GM21360 (cell line): Measurements from ENCODE around the gene KBTBD6.
"Not testable (repeated sequence)": the region's sequence is repeated elsewhere in the genome, so short reads cannot be mapped to it uniquely, and the experiment has no call there.

Source experiments
- ATAC-seq: cut with Tn5 transposase; IDR thresholded peaks from one replicate; pipeline ENCODE4 v1.9.1; 2021; ENCODE audit warnings: mild to moderate bottlenecking, moderate library complexity; ENCODE audit not compliant: unreplicated experiment

The KBTBD6 gene

GRCh38 chr13:41132512-41133152 is at the start of gene KBTBD6:
TSS of gene KBTBD6 (minus strand) at chr13:41132802. CDS start at chr13:41132511, 291 bp downstream.
- peak; percentile 97 for ATAC-seq

GRCh38 chr13:41182231-41182630 is 49.6 kb upstream of the KBTBD6 start:
- no peak for ATAC-seq

GRCh38 chr13:41179593-41180250 is 47.1 kb upstream of the KBTBD6 start:
- no peak for ATAC-seq

DNA sequence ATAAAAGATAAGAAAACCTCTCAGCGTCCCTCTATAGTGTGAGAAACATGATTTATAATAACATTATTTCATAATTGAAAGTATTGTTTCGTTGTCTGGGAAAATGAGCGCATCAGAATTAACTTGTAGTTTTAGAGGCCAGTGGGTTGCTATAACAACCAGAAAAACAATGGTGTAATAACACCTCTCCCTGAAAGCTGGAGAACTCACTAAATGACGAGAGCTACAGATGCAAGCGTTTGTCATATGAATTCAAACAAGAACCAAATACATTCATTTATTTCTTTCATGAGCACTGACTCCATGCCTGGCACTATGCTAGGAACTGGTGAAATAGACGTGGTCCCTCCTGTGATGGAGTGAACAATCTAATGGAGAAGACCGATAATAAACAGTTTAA is 45.4 kb upstream of the KBTBD6 start:
- no peak for ATAC-seq

- ATAC-seq, result no peak
These were observed 45.0 kb upstream of the KBTBD6 start for GRCh38 chr13:41177616-41178015.

DNA sequence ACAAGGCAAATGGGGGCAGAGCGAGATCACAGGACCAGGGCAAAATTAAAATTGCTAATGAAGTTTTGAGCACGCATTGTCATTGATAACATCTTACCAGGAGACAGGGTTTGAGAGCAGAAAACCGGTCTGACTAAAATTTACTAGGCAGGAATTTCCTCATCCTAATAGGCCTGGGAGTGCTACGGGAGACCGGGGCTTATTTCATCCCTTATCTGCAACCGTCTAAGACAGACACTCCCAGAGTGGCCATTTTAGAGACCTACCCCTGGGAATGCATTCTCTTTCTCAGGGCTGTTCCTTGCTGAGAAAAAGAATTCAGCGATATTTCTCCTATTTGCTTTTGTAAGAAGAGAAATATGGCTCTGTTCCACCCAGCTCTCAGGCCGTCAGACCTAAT is 43.0 kb upstream of the KBTBD6 start:
- not testable (repeated sequence) for ATAC-seq

GRCh38 chr13:41162151-41162550 is 29.5 kb upstream of the KBTBD6 start:
- no peak for ATAC-seq

GRCh38 chr13:41159174-41159573 is 26.6 kb upstream of the KBTBD6 start:
- no peak for ATAC-seq

GRCh38 chr13:41157048-41157717 is 24.6 kb upstream of the KBTBD6 start:
- no peak for ATAC-seq

DNA sequence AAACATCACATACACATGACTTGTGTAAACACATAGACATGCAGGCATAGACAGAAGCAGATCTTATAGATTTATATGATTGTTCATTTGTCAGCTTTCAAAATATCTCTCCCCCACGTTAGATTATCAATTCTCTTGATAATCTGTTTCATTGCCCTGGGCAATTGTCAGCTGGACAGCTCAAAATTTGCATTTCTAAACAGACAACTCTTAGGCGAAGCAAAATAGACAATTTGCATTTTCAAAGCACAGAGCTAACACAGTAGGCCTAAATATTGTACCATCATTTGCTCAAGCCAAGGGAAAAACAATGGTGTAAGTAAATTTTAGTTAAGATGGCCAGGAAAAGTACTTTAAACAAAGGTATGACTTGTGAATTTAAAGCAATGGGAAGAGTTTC is 24.0 kb upstream of the KBTBD6 start:
- no peak for ATAC-seq

DNA sequence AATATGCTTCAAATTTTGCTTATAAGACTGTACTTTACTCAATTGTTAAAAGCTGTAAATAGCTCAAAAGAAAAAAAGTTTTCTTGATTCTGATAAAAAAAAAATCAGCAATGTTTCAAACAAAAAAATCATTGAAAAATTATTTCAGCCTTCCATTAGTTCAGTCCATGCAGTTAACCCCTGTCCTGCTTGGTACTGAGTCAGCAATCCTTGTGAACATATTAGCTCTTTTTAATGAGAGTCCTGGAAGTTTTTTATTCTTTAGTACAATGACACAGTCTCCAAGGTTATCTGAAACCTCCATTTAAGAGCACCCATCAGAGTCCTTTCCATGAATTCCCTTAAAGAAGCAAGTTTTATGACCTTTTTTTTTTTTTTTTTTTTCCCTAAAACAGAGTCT is 21.4 kb upstream of the KBTBD6 start:
- no peak for ATAC-seq

- no peak for ATAC-seq
These were observed 19.4 kb upstream of the KBTBD6 start for GRCh38 chr13:41152005-41152404.

GRCh38 chr13:41150058-41150457 is 17.5 kb upstream of the KBTBD6 start:
- no peak for ATAC-seq

GRCh38 chr13:41148419-41149283 is 16.0 kb upstream of the KBTBD6 start:
- ATAC-seq, result no peak

DNA sequence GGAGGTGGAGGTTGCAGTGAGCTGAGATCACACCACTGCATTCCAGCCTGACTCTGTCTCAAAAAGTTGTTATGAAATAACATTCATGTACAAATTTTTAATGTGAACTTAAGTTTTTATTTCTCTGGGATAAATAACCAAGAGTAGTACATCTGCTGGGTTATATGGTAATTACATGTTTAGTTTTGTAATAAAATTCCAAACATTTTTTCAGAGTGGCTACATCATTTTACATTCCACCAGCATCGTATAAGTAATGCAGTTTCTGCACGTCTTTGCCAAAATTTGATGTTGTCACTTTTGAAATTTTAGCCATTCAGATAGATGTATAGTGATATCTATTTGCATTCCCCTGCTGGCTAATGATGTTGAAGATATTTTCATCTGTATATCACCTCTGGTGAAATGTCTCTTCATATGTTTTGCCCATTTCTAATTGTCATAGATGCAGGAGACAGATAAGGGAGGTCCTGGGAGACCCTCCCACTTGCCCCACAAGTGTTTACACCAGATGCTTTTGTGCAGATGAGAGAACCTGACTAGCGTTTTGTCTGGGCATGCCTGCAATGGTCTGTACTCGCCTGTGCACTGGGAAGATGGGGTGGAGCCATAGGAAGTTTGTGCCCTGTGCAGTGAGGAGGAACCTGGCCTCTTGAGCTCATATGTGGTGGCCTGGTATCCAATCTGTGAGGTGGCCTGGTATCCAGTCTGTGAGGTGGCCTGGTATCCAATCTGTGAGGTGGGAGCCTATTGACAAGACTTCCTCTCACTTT is 12.7 kb upstream of the KBTBD6 start:
- ATAC-seq, result no peak

DNA sequence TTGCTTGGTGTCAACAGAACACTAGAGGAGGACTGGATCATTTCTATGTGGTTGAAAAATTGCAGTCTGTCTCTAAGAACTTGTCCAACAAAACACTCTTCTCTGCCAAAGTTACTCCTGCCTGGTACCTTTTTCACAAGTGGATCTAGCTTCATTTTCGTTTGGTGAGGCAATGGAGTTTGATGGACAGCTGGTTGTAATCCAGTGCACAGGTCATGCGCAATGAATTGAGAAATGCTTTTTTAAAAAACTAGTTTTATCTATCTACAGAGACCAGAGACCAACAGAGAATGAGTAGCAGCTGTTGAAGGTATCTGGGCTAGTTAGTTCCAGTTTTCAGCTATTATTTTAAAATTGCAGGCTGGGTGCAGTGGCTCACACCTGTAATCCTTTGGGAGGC is 12.0 kb upstream of the KBTBD6 start:
- ATAC-seq, result no peak

- ATAC-seq, result no peak
These were observed 6.8 kb upstream of the KBTBD6 start for GRCh38 chr13:41139296-41139966.

GRCh38 chr13:41137951-41138350 is 5.3 kb upstream of the KBTBD6 start:
- no peak for ATAC-seq

DNA sequence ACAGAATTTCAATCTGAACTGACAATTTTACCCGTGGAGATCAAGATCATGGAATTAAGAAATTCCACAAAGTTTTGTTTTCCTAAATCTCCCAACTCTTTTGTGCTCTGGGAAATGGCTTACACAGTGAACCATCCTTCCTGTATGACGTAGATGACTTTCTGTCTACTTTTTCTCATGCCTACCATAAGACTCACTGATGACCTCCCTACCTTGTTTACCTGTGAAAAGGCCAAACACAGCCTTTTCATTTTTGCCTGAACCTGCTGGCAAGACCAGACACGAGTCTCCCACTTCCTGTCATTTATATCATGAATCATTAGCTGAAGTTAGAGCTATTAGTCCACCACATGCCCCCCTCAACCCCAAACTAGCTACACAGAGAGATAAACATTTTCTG is 4.6 kb upstream of the KBTBD6 start:
- no peak for ATAC-seq
